Stimulated activated CD8-positive, alpha-beta memory T cell treated with anti-CD3 and anti-CD28 coated beads, Interleukin-15, amount 100 ng/mL, for 4 hours (primary cell): ENCODE data around the gene SIRT2.

Experiments
- DNase-seq, 2 donors: peaks; one replicate each; pipeline ENCODE4 v3.0.0-alpha.2; 2020; ENCODE audit warnings: low read depth in 2 of 2

The SIRT2 gene

DNA sequence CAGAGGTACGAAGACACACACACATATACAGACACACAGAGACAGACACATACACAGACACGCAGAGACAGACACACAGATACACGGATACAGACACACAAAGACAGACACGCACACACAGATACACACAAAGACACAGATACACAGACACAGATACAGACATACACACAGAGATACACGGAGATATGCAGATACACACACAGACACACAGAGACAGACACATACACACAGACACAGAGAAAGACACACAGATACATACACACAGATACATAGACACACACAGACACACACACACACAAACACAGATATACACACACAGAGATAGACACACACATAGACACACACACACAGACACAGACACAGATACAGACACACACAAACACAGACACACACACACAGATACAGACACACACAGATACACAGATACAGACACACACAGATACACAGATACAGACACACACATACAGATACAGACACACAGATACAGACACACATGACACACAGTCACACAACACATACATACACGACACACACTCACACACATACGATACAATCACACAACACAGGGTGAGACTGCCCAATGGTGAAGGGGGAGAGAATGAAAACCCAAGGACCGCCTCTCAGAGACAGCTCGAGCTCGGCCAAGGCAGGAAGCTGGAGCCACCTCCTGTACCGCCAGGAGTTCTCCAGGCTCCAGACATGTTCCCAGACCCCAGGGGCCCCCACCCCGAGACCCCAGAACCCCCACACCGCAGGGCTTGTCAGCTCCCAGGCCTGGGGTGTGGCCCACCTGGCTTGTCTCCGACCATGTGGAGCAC lies 21.4 kb upstream of the SIRT2 start:
- no peak for DNase-seq

DNA sequence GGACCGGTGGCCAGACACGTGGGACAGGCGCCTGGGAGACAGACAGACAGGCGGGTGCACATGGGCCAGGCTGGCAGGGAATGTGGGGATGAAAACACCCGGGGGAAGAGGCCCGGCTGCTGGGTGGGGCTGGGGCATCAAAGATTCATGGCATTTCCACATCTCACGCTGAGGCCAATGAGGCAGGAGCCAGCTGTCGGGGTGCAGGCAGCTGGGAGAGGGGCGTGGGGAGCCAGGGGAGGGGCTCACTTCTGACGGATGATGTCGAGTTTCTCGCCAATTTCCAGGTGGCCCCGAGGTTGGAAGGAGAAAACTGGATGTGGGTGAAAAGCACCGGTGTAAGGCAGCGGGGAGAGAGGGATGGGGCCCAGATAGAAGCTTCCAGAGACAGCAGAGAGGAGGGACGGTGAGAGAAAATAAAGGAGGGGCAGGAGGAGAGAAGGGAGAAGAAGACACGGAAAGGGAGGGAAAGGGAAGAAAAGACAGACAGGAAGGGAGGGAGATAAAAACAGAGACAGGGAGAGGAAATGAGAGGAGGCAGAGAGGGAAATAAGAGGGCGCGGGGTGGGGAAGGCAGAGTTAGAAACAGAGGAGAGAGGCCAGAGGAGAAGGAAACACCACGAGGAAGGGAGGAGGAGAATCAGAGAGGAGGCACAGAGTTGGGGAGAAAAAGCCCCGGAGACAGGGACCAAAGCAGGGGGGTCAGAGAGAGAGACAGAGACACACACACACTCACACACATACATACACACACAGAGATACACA lies 20.6 kb upstream of the SIRT2 start:
- no peak for DNase-seq

DNA sequence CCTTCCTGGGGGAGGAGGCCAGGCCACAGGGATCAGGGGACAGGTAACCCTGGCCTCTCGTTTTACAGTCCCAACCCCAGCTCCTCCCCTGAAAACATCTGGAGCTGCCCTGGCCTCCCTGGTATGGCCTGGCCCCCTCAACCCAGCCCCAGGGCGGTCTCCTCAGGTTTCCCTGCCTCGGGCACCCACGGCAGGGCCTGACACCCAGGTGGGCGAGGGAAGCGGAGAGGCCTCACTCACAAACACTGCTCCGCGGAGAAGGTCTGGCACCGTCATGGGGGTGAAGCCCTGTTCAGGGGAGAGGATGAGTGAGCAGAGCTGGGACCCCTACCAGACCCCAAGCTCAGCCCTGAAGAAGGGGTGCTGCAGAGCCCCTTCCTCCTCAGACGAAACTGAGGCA lies 19.1 kb upstream of the SIRT2 start:
- DNase-seq: no peak

GRCh38 chr19:38917921-38918491 lies 18.6 kb upstream of the SIRT2 start:
- no peak for DNase-seq

GRCh38 chr19:38917516-38917915 lies 18.1 kb upstream of the SIRT2 start:
- no peak for DNase-seq

- DNase-seq: no peak
Measured at GRCh38 chr19:38915329-38916321, 16.2 kb upstream of the SIRT2 start.

- DNase-seq: no peak
Measured at GRCh38 chr19:38913958-38914357, 14.5 kb upstream of the SIRT2 start.

- DNase-seq: no peak
Measured at GRCh38 chr19:38912600-38913514, 13.4 kb upstream of the SIRT2 start.

DNA sequence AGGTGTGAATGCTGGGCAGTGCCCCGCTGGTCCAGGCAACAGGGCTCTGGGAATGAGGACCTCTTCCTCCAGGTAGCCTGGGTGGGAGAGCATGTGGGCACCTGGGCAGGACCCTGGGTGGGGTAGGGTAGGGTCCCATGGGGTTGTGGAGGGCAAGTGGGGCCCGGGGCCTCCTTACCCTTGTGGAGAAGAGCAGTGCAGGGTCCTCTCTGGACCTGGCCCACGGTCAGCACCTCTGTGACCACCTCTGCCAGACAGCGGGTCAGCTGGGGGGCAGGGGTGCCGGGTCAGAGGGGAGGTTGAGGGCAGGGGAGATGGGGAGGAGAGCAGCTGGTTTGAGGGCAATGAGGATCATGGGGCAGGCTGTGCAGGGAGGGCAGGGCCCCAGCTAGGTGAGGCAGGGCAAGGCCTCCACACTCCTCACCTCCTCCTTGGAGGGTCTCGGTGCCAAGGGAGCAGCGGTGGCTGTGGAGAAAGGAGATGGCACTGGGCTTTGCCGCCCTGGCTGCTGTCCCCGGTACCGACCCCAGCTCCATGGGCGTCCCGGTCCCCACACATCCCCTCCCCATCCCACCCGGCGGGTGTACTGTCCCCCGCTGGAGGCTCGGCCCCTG lies 12.1 kb upstream of the SIRT2 start:
- no peak for DNase-seq

- no peak for DNase-seq
Measured at GRCh38 chr19:38910488-38910887, 11.1 kb upstream of the SIRT2 start.

DNA sequence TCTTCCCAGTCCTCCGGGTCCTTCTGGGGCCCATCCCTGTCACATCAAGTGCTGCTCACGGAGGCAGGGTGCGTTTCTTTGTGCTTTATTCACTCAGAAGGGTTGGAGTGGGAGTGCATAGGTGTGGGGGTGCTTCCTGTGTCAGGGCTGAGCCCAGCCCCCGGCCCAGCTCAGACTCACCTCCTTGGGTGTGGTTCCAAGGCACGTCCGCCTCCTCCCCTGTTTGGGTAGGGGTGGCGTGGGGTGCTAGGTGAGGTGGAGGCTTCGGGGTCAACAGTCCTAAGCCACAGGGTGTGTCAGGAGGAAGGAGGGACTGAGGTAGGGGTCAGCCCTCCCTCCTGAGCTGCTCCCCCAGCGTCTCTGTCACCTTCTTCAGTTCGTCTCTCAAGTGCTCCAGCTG lies 9.5 kb upstream of the SIRT2 start:
- no peak for DNase-seq

DNA sequence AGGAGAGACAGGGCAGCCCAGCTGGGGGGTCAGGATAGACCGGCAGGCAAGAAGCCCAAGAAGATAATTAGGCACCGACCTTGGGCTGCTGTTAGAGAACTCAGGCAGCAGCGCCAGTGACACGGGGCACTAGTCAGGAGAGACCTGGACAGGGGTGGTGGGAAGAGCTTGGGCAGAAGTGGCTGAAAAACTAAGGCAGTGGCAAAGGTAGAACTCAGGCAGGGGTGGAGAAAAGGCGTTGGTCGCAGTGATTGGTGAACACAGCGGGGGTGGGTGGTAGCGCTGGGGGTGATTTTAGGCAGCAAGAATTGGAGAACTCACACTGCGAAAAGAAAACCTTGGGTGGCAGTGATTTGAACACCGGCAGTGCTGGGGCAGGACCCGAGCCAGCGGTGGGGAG lies 8.3 kb upstream of the SIRT2 start:
- no peak for DNase-seq

DNA sequence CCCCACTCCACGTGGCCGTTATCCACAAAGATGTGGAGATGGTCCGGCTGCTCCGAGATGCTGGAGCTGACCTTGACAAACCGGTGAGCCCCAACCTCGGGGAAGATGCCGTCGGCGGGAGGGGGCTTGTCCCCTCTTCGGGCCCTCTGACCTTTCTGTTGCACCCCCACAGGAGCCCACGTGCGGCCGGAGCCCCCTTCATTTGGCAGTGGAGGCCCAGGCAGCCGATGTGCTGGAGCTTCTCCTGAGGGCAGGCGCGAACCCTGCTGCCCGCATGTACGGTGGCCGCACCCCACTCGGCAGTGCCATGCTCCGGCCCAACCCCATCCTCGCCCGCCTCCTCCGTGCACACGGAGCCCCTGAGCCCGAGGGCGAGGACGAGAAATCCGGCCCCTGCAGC lies 7.8 kb upstream of the SIRT2 start:
- DNase-seq: no peak

DNA sequence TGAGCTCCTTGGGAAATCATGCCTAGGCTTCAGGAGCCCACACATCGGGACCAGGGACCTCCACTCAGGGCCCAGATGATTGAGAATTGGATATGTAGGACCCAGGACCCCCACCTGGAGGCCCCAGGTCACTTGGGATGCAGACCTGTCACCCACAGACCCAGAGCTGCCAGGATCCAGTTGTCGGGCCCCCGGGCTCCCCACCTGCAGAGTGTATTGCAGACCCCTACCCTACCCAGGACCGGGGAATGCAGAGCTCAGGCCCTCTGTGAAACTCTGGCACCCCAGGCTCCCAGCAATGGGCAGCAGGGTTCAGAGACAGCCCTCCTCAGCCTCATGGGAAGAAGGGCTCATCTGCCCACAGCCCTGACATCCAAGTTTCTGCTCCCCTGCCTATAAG lies 6.2 kb upstream of the SIRT2 start:
- no peak for DNase-seq

DNA sequence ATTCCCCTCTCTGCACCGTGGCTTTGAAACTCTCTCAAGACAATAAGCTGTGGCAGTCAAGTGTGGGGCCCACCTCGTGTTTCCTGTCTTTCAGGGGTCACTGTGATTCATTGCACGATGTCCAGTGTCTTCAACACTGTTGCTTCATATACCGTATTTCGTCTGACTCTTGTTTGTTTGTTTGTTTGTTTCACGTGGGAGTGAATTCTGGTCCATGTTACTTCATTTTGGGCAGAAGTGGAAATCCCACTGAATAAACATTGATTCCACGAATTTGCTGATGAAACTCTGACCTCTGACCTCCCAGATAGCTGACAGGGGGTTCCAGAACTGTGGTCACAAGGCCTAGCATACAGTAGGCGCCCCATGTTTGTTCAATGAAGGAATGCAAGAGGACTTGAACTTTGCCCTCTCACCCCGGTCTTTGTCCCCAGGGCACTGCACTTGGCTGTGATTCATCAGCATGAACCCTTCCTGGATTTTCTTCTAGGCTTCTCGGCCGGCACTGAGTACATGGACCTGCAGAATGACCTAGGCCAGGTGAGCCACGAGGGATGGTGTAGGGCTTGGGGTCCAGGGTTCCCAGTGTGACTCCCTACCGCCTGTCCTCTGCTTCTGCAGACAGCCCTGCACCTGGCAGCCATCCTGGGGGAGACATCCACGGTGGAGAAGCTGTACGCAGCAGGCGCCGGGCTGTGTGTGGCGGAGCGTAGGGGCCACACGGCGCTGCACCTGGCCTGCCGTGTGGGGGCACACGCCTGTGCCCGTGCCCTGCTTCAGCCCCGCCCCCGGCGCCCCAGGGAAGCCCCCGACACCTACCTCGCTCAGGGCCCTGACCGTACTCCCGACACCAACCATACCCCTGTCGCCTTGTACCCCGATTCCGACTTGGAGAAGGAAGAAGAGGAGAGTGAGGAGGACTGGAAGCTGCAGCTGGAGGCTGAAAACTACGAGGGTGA lies 5.4 kb upstream of the SIRT2 start:
- DNase-seq: no peak

- DNase-seq: no peak
Measured at GRCh38 chr19:38901683-38902082, 2.3 kb upstream of the SIRT2 start.

GRCh38 chr19:38900743-38901190 lies 1.3 kb upstream of the SIRT2 start:
- DNase-seq: no peak

GRCh38 chr19:38900202-38900629 lies 798 bp upstream of the SIRT2 start:
- DNase-seq: no peak
